ENCODE data around the gene IL12A. TPM values are rescaled to one million over a fixed set of nuclear protein-coding genes. Genes with fewer than 3 reads are reported as not detected.
A peak's percentile ranks its signal among the peaks of the same experiment; 100 is the strongest.

The IL12A gene
- 0.76 TPM for polyA plus RNA-seq (ENCODE audit: insufficient read length)

DNA sequence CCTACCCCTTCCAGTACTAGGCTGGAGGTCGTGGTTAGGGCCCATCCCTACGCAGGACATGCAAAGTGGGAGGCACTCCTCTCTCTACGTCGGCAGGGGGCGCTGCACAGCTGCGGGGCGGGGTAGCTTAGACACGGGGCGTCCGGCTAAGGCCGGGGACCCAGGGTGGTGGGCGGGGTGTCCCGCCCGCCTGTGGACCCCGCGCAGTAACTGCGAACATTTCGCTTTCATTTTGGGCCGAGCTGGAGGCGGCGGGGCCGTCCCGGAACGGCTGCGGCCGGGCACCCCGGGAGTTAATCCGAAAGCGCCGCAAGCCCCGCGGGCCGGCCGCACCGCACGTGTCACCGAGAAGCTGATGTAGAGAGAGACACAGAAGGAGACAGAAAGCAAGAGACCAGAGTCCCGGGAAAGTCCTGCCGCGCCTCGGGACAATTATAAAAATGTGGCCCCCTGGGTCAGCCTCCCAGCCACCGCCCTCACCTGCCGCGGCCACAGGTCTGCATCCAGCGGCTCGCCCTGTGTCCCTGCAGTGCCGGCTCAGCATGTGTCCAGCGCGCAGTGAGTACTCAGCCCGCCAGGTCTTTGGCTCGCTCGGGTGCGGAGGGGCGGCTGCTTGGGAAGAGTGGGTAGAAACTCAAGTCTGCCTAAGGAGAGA, at the start of gene IL12A:
Gene IL12A, plus strand, starts transcription at position 219 of the 655 bp plus-strand sequence.
- DNase-seq: peak; percentile 72

DNA sequence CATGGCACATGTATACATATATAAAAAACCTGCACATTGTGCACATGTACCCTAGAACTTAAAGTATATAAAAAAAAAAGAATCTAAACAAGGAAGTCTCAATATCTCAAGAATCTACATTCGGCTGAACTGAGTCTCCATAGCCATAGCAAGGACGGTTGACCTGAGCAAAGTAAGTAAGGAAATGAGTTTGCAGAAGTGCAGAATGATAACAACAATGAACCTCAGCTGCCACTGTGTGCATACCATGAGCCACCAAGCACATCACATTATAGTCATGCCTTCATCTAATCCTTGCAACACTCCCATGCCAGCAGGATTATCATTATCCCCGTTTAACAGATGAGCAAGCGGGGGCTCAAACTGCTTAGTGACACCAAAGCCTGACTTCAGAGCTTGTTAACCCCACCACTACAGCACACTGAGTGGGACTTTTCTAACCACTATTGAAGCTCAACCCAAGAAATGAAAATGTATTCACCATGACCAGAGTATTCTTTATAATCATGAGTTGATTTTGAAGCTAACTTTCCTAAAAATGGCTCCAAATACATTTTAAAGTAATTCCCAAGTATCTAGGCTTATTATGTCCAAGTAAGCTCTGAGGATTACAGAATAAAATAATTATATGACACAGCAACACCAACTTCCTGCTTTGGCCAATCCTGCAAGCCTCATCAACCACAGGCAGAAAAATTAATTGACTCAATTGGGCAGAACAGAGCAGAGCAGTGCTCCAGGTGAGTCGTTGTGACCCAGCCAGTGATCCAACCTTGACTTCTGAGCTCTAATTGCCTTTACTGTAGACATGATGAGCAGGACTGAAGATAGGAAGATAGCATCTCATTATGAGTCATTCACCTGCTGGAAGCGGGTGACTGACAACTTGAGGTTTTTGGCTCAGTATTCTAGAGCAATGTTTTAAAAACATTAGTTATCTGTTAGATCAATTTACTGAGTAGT, 47.3 kb upstream of the IL12A start:
- no peak for DNase-seq

DNA sequence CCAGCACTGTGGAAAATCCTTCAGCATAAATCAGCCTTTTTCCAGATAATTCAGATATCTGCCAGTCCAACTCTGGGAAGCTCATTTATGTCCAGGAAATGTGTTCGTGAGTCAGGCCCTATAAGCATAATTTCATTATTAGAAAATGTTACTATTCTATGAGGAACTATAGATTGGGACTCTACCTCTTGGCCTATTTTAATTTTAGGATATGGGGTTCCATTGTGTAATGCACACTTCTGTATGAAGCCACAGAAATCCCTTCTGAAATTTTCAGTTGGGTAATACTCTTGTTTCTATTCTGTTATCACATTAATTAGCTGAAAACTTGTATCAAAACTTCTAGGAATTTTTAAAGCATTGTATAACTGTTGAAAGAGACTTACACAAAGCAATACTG, 43.9 kb upstream of the IL12A start:
- no peak for DNase-seq

GRCh38 chr3:159945930-159946329, 42.7 kb upstream of the IL12A start:
- DNase-seq: no peak

GRCh38 chr3:159947220-159947619, 41.4 kb upstream of the IL12A start:
- DNase-seq: no peak

DNA sequence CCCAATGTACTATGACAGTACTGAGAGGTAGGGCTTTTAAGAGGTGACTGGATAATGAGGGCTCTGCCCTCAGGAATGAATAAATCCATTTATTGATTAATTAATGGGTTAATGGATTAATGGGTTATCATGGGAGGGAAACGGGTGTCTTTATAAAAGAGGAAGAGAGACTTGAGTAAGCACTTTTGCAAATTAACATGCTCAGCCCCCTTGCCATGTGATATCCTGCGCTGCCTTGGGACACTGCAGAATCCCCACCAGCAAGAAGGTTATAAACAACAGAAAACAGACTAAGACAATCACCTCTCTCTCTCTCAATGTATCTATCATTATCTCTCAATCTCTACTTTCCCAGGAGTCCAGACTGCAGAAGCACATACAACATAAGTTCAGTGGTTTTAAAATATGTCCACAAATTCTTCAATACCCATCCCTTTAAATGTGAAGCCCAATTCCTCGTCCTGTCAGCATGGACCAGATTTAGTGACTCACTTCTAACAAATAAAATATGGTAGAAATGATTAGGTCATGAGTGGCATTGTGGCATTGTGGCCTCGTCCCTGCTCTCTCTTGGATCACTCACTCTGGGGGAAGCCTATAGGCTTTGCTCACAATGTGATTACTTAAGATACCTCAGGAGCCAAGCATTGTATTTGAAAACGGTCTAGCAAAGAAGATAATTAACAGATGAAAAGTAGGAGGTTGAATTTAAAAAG, 40.0 kb upstream of the IL12A start:
- no peak for DNase-seq

DNA sequence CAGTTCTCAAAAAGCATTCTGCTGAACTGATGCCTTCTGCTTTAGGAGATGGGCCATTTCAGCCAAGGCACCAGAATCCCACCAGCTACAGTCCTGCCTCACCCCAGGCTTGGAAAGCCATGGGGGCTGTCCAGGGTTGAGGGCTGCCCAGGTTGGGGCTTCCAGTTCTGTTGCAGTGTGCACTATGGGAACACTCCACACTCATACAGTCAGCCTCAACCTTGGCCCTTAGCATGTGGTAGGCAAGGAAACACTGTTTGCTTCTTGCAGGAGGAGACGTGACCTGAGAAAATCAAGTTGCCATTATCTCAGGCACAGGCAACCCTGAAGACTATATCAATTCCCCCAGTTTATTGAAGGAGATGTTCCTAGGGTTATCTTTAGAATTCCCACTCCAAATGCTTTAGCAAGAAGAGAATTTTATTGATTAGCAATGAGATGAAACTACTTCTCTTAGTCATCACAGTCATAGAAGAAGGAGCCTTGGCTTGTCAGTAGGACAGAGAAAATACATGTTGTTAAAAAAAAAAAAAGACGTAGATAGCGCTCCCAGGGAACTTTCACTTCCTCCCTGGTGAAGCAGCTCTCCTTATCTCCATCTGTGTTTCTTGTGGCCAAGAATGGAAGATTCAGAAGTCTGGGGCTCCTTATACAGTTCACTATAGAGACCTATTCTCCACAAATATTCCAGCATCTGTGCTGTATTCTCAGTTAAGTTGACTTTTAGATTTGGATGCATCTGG, 38.3 kb upstream of the IL12A start:
- DNase-seq: no peak

DNA sequence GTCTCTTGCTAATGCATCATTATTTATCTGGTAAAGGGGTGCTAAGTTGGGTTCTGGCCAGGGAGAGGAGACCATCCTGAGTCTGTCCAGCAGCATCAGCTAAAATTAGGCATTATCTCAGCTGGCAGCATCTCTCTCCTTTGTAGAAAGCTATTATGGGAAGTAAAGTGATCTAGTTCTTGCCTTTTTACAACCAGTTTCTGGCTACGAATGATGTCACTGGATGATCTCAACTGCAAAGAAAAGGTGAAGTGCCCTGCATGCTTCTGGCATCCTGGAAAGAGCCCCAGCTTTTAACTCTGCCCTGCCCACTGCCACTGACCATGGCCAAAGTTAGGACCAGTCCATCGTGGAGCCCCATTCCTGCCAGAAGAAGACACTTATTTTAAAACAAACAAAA, 37.1 kb upstream of the IL12A start:
- no peak for DNase-seq

DNA sequence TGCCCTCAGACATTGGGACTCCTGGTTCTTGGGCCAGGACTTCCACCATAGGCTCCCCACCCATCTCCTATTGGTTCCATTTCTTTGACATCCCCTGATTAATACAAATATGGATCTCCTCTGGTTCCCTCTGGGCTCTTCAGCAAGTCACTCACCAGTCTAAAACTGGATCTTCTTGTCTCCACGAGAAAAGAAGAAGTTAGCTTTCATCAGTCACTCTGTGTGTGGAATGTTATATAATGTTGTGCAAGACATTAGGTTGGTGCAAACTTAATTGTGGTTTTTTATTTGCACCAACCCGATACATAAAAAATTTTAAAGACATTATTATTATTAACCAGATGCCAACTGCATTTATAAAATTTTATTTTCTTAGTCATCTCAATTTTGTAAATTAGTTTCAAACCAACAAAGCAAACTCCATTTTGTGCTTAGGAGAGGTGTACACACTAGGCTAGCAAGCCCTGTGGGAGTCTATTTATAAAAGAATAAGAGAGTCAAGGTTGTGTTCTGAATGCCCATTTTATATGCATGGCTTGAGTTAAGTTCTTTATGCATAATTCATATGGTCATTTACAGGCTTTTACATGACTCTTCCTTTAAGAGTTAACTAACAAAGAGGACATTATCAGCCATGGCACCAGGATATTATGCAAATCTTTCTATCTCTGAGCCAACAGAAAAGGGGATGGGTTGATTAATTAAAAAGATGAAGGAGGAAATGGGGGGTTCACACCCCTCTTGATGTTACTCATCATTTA, 35.1 kb upstream of the IL12A start:
- no peak for DNase-seq

- no peak for DNase-seq
Measured at GRCh38 chr3:159960188-159961148, 28.2 kb upstream of the IL12A start.

- no peak for DNase-seq
Measured at GRCh38 chr3:159964166-159964973, 24.3 kb upstream of the IL12A start.

DNA sequence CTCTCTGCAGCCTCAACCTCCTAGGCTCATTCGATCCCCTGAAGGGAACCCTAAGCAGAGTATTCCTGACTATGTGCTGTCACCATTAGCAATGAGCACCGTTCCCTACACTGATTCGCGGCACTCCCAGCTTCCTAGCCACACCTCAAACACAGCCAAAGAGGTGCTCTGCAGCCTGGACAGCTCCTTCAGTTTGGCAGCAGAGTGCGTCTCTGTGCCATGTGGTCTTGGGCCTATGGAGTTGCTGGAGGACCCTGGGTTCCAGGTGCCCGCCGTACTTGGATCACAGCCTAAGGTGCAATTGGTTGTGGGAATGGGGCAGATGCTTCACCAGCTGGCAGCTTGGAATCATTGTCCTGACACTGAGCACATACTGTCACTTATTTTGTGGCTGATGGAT, 17.3 kb upstream of the IL12A start:
- no peak for DNase-seq

DNA sequence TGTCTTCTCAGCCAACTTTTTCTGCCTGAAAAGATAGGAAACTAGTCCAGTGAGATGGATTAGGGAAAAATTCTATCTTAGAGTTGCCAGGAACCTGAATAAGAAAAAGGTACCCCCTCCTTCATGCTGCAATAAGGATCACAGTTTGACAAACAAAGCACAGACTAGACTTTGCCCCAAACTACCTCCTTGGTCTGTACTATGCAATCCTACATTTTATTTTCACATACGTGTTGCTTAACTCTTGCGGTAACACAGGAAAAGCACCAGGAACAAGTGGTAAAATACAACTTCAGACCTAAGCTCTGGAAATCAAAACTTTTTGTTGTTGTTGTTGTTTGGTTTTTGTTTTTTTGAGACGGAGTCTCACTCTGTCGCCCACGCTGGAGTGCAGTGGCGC, 11.3 kb upstream of the IL12A start:
- DNase-seq: no peak

DNA sequence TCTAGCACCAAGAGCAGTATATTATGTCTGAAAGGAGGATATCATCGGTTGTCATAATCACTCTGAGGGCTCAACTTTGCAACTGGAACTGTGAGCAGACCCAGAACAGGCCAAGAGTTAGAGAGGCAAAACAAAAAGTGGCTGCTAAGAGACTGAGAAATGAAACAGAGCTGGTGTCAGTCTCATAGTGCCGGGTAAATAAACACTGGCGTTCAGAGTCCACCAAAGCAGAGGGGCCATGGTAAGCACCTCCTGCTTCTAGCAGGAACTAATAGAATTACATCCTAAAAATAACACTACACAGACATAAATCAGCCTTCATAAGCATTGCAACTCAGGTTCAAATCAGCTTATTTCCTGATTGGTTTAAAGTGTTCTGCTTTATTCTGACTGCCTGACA, 10.3 kb upstream of the IL12A start:
- no peak for DNase-seq

DNA sequence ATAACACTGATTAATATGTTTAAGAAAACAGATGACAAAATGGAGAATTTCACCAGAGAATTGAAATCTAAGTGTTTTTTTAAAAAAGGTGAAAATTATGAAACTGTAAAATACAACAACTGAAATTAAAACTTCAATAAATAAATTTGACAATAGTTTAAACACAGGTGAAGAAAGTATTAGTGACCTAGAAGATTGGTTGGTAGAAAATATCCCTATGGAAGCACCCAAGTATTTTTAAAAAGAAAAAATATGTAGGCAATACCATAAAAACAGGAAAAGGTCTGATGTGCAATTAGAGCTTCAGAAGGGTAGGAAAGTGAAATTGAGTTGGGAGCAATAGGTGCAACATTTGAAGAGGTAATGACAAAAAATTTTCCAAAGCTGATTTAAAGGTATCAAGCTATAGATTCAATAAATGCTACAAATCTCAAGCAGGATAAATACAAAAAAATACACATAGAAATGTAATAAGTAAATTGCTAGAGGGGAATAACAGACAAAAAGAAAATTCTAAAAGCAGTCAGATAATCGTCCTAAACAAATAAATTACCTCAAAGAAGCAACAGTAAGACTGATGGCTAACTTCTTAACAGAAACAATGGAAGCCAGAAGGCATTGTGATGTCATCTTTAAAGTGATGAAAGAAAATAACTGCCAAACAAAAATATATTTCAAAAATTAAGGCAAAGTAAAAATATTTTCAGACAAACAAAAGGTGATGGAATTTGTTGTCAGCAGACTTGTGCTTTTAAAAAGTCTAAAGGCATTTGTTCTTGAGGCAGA, 9.5 kb upstream of the IL12A start:
- no peak for DNase-seq

DNA sequence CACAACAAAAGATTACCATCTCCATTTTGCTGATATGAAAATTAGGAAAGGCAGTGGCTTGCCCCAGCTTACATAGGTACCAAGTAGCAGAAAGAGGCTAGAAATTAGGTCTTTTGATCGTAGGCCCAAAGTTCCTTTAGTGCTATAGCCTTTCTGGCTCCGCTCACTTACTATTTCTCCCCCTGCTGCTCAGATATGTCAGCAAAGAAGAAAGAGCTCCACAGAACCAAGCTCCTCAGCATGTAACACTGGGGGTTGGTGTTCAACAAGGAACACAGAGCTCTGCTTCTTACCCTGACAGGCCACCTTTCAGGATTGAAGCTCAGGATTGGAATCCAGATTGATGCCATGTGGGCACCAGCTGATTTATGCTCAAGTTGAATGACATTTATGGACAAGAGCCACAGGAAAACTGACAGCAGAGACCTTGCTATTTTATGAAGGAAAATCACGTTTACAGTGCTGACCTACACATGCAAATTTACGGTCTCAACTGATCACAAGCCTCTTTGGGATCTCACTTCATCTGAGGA, 6.1 kb upstream of the IL12A start:
- DNase-seq: no peak

DNA sequence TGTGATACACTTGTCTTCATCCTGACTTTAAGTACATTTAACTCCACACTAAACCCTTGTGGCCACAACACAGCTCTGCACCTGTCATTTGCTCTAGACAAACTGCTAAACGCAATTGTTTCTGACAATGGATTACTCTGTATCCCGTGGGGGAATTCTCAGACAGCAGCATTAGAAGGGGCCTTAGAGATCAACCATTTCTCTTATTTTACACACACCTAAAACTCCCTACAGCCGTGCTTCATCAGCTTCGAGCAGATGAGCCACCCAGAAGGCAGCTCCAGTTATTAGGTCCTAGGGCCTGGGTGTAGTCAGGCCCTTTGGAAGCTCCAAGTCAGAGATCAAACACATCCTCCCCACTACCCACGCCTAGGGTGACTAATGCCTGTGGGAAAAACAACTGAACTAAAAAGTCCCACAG, 1.3 kb upstream of the IL12A start:
- no peak for DNase-seq
